IMR-90 (cell line): ENCODE data around the gene ZBTB38. TPM values are rescaled to one million over a fixed set of nuclear protein-coding genes. Genes with fewer than 3 reads are reported as not detected.

Experiments
- ATAC-seq: fragments of 200-7000 bp; cut with Tn5 transposase; 2 replicates; pipeline ENCODE4 v1.9.1; 2020; ENCODE audit warnings: low read depth, mild to moderate bottlenecking, moderate library complexity
- BruUV-seq: library from RNA; stranded (reverse); fragments of 400-500 nt; replicated peaks from 2 replicates; lab custom pipeline; 2021; lab: Mats Ljungman, UMichigan
- CTCF ChIA-PET: fragments of 300-600 bp; formaldehyde crosslinking; extraction: SDS; loops from one replicate; lab custom pipeline; 2021; ENCODE audit warnings: antibody characterized with exemption; lab: Yijun Ruan, JAX
- POLR2A ChIA-PET: fragments of 300-600 bp; sonication (Branson Sonifier 250); formaldehyde crosslinking; loops from one replicate; lab custom pipeline; 2022; ENCODE audit warnings: antibody characterized with exemption; ENCODE audit not compliant: unreplicated experiment; lab: Charles Lee
- DNase-seq: peaks from one replicate; pipeline ENCODE4 v3.0.0; 2013
- H2AFZ ChIP-seq: replicated peaks from 2 replicates; pipeline ENCODE3; 2013; ENCODE audit warnings: low read length, mild to moderate bottlenecking; ENCODE audit not compliant: poor library complexity
- H2AK5ac ChIP-seq: 2 replicates; pipeline ENCODE4 v1.6.1; 2013; ENCODE audit warnings: low read depth, low read length, inconsistent platforms
- H2AK9ac ChIP-seq: replicated peaks from 2 replicates; pipeline ENCODE3; 2013; ENCODE audit warnings: mild to moderate bottlenecking, low read depth, low read length, moderate library complexity; ENCODE audit not compliant: poor library complexity
- H2BK120ac ChIP-seq: 2 replicates; pipeline ENCODE4 v1.6.1; 2013; ENCODE audit warnings: low read depth, low read length, inconsistent platforms
- H2BK15ac ChIP-seq: 3 replicates; pipeline ENCODE4 v1.6.1; 2013; ENCODE audit warnings: low read depth, low read length, inconsistent platforms
- H2BK20ac ChIP-seq: 2 replicates; pipeline ENCODE4 v1.6.1; 2013; ENCODE audit warnings: low read depth, mild to moderate bottlenecking, inconsistent platforms, low read length, moderate library complexity
- H2BK5ac ChIP-seq: 2 replicates; pipeline ENCODE4 v1.6.1; 2013; ENCODE audit warnings: mild to moderate bottlenecking, low read depth, low read length, inconsistent platforms; ENCODE audit not compliant: poor library complexity, severe bottlenecking
- H3K14ac ChIP-seq: replicated peaks from 2 replicates; pipeline ENCODE4 v1.6.1; 2013; ENCODE audit warnings: low read depth, low read length, inconsistent platforms
- H3K18ac ChIP-seq: 2 replicates; pipeline ENCODE4 v1.6.1; 2013; ENCODE audit warnings: low read depth, low read length, control low read depth
- H3K23ac ChIP-seq: 2 replicates; pipeline ENCODE4 v1.6.1; 2013; ENCODE audit warnings: low read depth, low read length, inconsistent platforms
- H3K27ac ChIP-seq: 2 replicates; pipeline ENCODE4 v1.5.1; 2013; ENCODE audit warnings: mild to moderate bottlenecking, control low read depth, low read length; ENCODE audit not compliant: insufficient read depth
- H3K27me3 ChIP-seq: 2 replicates; pipeline ENCODE4 v1.6.1; 2013; ENCODE audit warnings: low read length; ENCODE audit not compliant: control insufficient read depth, insufficient read depth
- H3K36me3 ChIP-seq: 2 replicates; pipeline ENCODE4 v1.6.1; 2013; ENCODE audit warnings: low read length, mixed read lengths; ENCODE audit not compliant: control insufficient read depth, insufficient read depth
- H3K4ac ChIP-seq: 2 replicates; pipeline ENCODE4 v1.6.1; 2013; ENCODE audit warnings: low read depth, low read length, inconsistent platforms
- H3K4me1 ChIP-seq: 2 replicates; pipeline ENCODE4 v1.6.1; 2013; ENCODE audit warnings: low read length, mixed read lengths; ENCODE audit not compliant: control insufficient read depth, insufficient read depth
- H3K4me2 ChIP-seq: 2 replicates; pipeline ENCODE4 v1.6.1; 2013; ENCODE audit warnings: low read depth, mild to moderate bottlenecking, control low read depth, low read length, moderate library complexity
- H3K4me3 ChIP-seq: 2 replicates; pipeline ENCODE4 v1.5.1; 2013; ENCODE audit warnings: low read depth, mild to moderate bottlenecking, control low read depth, low read length, moderate library complexity; ENCODE audit not compliant: insufficient read depth
- H3K56ac ChIP-seq: 2 replicates; pipeline ENCODE4 v1.6.1; 2013; ENCODE audit warnings: low read length, inconsistent platforms; ENCODE audit not compliant: insufficient read depth; ENCODE audit errors: extremely low read depth
- H3K79me1 ChIP-seq, 2 experiments: 2 replicates each; pipeline ENCODE4 v1.6.1; 2013; ENCODE audit warnings: low read length in 2 of 2, inconsistent platforms in 1 of 2, low read depth in 1 of 2
- H3K9ac ChIP-seq: 2 replicates; pipeline ENCODE4 v1.6.1; 2013; ENCODE audit warnings: low read depth, low read length, control low read depth
- H3K9me1 ChIP-seq: 2 replicates; pipeline ENCODE4 v1.6.1; 2013; ENCODE audit warnings: low read length, inconsistent platforms; ENCODE audit not compliant: insufficient read depth
- H3K9me3 ChIP-seq: 2 replicates; pipeline ENCODE4 v1.6.1; 2013; ENCODE audit warnings: low read length; ENCODE audit not compliant: control insufficient read depth, insufficient read depth
- H4K20me1 ChIP-seq: 2 replicates; pipeline ENCODE4 v1.6.1; 2013; ENCODE audit warnings: low read length, inconsistent platforms; ENCODE audit not compliant: insufficient read depth
- H4K5ac ChIP-seq: 2 replicates; pipeline ENCODE4 v1.6.1; 2013; ENCODE audit warnings: mild to moderate bottlenecking, low read depth, low read length, control low read depth
- H4K8ac ChIP-seq, 2 experiments: 2 replicates each; pipeline ENCODE4 v1.6.1; 2013; ENCODE audit warnings: low read depth in 2 of 2, low read length in 2 of 2, control low read depth in 1 of 2, inconsistent platforms in 1 of 2
- H4K91ac ChIP-seq: 2 replicates; pipeline ENCODE4 v1.6.1; 2013; ENCODE audit warnings: low read depth, low read length, inconsistent platforms; ENCODE audit not compliant: insufficient read depth
- BHLHE40 ChIP-seq: fragments of 150-350 bp; IDR thresholded peaks from 2 replicates; pipeline ENCODE4 v1.6.1; 2016; ENCODE audit warnings: mild to moderate bottlenecking, low read depth, low read length
- CHD1 ChIP-seq: IDR thresholded peaks from 2 replicates; pipeline ENCODE4 v1.6.1; 2012; ENCODE audit warnings: low read depth, low read length, improper control_type of control experiment
- MAFK ChIP-seq: IDR thresholded peaks from 2 replicates; pipeline ENCODE4 v1.6.1; 2012; ENCODE audit warnings: low read depth, low read length, improper control_type of control experiment
- MAZ ChIP-seq: IDR thresholded peaks from 2 replicates; pipeline ENCODE4 v1.6.1; 2012; ENCODE audit warnings: low read depth, mild to moderate bottlenecking, low read length, improper control_type of control experiment, moderate library complexity, borderline replicate concordance
- WGBS, 2 experiments: methylation state at CpG; one replicate each; pipeline versions ENCODE4 v1.1.5 to v1.1.7; 2013; ENCODE audit warnings: missing lambda C conversion rate in 2 of 2; ENCODE audit not compliant: insufficient read length in 1 of 2; ENCODE audit errors: extremely low coverage in 2 of 2; 5-methylcytosine and 5-hydroxymethylcytosine counted together
- dilution Hi-C: fragments of 300-500 bp; cut with HindIII; formaldehyde crosslinking; loops from one replicate; pipeline ENCODE4 v1.14.3; 2018; ENCODE audit warnings: low sequenced_read_pairs; ENCODE audit not compliant: unreplicated experiment
- in situ Hi-C: fragments of 300-500 bp; cut with MboI; formaldehyde crosslinking; loops from 3 replicates; pipeline ENCODE4 v1.14.3; 2019; ENCODE audit warnings: low sequenced_read_pairs, inconsistent platforms, mixed read lengths
- intact Hi-C: fragments of 100-400 bp; cut with micrococcal nuclease; formaldehyde crosslinking; loops from 2 replicates; pipeline ENCODE4 v1.10.0; 2022
- polyA plus RNA-seq, 3 experiments: library from polyadenylated mRNA; depleted of rRNA; stranded (reverse); fragments of >200 nt; gene quantifications; 2 replicates each; pipeline ENCODE4 v1.2.3, GENCODE V29; 2012; ENCODE audit warnings: low replicate concordance in 1 of 3
- total RNA-seq: library from RNA; depleted of rRNA; stranded (reverse); fragments of >200 nt; gene quantifications from 2 replicates; pipeline ENCODE4 v1.2.3, GENCODE V29; 2012
- TF ChIP-seq, protein P1 (sequence below): fragments of 150-350 bp; IDR thresholded peaks from 2 replicates; pipeline ENCODE4 v1.6.1; 2016; ENCODE audit warnings: low read depth, mild to moderate bottlenecking, low read length, moderate library complexity, borderline replicate concordance

Gene ZBTB38
- total and polyA plus RNA-seq, 2 of the 4 experiments (the other 2 are of a cell fraction): 44.9 to 274 TPM

DNA sequence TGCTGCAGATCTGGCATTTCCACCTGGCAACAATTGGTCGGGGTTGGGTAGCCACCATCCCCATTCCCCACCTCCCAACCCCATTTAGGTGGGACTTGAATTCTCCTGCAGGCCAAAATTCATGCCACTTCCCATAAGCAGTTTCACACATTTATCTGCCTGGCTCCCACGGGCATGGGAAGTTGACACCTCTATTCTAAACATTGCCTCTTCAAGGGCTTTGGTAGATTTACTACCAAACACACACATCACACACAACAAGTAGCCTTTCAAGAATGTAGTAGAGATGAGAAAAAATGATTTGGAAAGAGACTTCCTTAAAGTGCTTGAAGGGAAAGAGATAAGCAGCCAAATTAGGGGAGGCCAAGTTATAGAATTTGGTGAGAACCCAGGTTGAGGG is 30.9 kb downstream of the ZBTB38 start:
- Histone ChIP-seq H3K9me1 (peaks cover 3% of the 10 kb centered on the region), H4K8ac (peak overlapping the region; percentile 5 to 78; a peak in 2 of 4 replicates), H3K56ac (no peak overlapping the region; the same call in 1 of the 2 replicates), H3K4me3 (no peak overlapping the region), H3K18ac (peak overlapping the region; percentile 84; the same call in 1 of the 2 replicates), H3K14ac (peak overlapping the region; percentile 37), H3K4ac (peak overlapping the region; percentile 71), H3K27me3 (no peaks in the 10 kb centered on the region), H3K9me3 (peaks cover 12% of the 10 kb centered on the region), H2BK15ac (peak overlapping the region; percentile 45; the same call in 1 of the 3 replicates), H2BK5ac (peak overlapping the region; percentile 99), H4K5ac (peak overlapping the region; percentile 53; the same call in 1 of the 2 replicates), H2AK5ac (peak overlapping the region; percentile 10), H2BK120ac (peak overlapping the region; percentile 56), H4K20me1 (no peaks in the 10 kb centered on the region), H2AK9ac (no peak overlapping the region), H3K79me1 (peaks cover 36 to 60% of the 10 kb centered on the region in 2 experiments), H3K9ac (peak overlapping the region; percentile 28; the same call in 1 of the 2 replicates), H2BK20ac (peak overlapping the region; percentile 32), H3K4me2 (peak overlapping the region; percentile 69; the same call in 1 of the 2 replicates), H3K23ac (peak overlapping the region; percentile 64), H4K91ac (peak overlapping the region; percentile 36; the same call in 1 of the 2 replicates), H3K36me3 (peaks cover 21% of the 10 kb centered on the region), H2AFZ (peak overlapping the region; percentile 13), H3K4me1 (peaks cover 20% of the 10 kb centered on the region), H3K27ac (peak overlapping the region; percentile 50)
- DNase-seq (no peak), ATAC-seq (no peak)
- POLR2A ChIA-PET: no interaction called here
- intact Hi-C loops (no loop called here), dilution Hi-C loops (no loop called here), in situ Hi-C loops (no loop called here)
- CTCF ChIA-PET: no interaction called here
- TF ChIP-seq, protein P1, sequence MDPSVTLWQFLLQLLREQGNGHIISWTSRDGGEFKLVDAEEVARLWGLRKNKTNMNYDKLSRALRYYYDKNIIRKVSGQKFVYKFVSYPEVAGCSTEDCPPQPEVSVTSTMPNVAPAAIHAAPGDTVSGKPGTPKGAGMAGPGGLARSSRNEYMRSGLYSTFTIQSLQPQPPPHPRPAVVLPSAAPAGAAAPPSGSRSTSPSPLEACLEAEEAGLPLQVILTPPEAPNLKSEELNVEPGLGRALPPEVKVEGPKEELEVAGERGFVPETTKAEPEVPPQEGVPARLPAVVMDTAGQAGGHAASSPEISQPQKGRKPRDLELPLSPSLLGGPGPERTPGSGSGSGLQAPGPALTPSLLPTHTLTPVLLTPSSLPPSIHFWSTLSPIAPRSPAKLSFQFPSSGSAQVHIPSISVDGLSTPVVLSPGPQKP: no peak
- no peak for TF ChIP-seq MAZ
- TF ChIP-seq BHLHE40: no peak; the same call in 1 of the 2 replicates
- no peak for TF ChIP-seq MAFK
- TF ChIP-seq CHD1: no peak
- no TSS peak for BruUV-seq
- no CpG with 5 or more reads among the region's 2 CpGs for WGBS, 2 experiments
